ENCODE data around the gene RPTOR.

The RPTOR gene

DNA sequence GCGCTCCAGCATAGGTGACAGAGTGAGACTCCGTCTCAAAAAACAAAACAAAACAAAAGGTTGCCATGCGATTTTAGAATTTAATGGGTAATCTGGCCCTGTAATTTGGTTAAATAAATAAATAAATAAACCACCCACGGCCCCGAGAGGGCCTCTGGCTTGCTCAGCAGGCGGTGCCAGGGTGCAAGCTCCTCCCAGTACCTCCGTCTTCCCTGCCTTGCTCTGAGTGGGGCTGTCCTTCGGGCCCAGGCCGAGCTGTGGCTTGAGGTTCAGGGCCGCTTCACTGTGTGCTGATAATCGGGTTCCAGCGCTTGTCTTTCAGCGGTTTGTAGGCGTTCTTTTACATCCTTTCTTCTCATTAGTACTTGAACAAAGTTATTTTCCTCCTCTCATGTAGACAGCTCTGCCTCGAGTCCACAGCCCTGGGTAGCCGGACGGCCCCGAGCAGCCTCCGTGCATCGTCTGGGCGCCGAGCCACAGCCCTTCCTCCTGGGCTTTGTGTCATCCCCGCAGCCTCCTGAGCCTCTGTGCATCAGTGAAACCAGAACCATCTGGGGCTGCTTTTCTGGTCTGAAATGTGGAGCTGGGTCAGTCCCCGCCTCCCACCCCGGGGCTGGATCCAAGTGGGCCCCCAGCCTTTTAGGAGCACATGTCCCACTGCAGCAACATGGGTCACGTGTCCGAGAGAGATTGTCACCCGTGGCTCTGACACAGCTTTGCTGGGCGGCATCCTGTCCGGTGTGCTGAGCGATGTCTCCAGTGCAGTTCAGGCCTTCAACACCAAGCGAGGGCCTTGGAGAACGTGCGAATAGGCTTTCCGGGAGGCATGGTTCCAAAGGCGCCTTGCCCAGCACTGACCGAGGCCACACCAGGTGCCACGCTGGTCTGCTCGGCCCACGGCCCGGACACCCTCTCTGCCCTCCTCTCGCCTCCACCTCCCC lies 289.6 kb downstream of the RPTOR start:
- peak; percentile 92 for DNase-seq (ENCODE audit: low spot score)

DNA sequence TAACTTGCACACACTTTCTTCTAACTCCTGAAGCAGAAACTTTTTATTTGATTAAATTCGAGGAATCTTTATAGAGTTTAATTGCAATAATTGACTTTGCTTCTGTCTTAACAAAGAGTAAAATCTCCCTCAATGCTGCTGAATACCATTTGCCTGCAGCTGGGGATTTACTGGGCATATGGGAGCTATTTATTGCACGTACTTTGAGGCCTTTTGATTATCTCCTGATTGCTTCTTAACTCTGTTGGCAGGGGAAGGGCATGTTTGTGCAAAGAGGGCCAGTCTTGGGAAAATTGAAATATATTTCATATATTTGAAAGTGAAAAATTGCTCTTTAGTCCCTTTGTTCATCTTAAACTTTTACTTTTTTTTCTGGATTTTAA lies 290.2 kb downstream of the RPTOR start:
- no peak for DNase-seq (ENCODE audit: low spot score)

DNA sequence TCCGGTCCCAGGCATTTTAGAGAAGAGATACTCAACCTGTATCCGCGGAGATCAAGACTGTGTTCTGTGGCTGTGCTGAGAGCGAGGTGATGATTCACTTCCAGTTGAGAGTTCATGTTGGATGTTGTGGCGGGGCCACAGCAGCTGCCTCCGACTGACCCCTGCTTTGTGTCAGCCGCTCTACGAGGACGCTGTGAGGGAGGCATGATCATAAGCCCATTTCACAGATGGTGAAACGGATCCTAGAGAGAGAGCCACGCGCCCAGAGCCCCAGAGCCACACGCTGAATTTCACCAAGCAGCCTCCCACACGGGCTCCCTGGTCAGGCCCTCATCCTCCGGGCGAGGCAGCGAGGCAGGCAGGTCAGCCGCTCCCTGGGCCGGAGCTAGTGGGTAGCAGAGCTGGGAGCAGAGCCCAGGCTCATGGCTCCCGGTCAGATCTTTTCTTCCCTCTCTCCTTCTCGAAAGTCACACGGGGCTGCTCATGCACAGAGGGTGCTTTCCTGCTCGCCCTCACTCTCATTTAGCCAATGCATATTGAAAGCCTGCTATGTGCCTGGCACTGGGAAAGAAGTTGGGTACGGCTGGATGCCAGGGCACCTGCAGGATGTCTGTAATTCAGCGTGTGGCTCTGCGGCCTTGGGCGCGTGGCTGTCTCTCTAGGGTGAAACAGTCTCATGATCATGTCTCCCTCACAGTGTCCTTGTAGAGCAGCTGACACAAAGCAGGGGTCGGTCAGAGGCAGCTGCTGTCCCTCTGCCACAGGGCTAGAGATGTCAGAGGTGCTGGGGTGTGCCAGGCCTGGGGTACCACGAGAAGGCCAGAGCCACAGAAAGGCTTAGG lies 291.4 kb downstream of the RPTOR start:
- no peak for DNase-seq (ENCODE audit: low spot score)

DNA sequence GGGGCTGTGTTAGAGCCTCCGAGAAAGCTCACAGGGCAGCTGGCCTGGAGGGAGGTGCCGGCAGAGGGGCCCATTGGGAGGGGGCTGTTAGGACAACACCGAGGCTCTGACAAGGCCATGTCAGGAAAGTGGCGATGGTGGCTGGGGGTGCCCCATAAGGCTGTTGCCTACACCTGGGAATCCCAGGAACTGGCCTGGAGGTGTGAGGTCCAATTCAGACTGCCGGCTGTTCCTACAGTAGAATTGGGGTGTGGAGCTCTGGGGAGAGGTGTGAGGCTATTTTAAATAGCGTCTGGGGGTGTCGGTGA lies 292.0 kb downstream of the RPTOR start:
- DNase-seq (ENCODE audit: low spot score) = no peak

DNA sequence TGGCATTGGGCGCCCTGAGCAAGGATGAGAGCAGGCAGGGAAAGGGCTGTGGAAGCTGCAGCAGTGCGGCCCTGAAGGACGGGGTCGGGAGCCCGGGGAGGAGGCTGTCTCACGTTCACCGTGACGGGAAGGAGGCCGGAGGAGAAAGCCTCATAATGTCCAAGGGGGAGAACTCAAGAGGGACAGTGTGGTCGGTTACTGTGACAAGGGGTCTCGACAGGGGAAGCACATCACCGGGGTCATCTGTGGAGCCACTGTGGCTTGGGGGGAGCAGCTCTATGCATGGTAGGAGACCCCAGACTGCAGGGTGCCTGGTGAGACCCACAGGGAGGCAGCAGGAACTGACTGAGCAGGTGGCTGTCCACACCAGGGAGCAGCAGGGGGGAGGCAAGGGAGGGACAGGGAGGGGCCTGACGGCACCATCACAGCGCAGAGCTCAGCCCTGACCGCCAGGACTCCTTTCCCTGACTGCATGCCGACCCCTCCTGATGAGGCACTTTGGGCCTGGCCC lies 292.4 kb downstream of the RPTOR start:
- no peak for DNase-seq (ENCODE audit: low spot score)

DNA sequence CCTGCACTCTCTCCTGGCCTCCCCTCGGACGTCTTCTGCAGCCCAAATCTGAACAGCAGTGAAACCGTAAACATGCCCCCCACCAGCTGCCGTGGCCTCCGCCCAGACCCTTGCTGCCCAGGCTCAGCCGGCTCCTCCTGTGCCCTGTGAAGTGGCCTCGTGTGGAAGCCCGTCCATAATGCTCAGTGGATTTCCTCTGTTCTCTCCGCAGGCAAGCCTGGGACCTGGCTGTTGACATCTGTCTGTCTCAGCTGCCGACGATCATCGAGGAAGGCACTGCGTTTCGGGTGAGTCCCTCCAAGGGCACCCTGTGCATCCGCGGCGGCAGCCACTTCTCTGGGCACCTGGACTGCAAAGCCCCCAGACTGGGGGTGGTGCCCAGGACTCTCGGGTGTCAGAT lies 293.1 kb downstream of the RPTOR start:
- DNase-seq (ENCODE audit: low spot score) = no peak

DNA sequence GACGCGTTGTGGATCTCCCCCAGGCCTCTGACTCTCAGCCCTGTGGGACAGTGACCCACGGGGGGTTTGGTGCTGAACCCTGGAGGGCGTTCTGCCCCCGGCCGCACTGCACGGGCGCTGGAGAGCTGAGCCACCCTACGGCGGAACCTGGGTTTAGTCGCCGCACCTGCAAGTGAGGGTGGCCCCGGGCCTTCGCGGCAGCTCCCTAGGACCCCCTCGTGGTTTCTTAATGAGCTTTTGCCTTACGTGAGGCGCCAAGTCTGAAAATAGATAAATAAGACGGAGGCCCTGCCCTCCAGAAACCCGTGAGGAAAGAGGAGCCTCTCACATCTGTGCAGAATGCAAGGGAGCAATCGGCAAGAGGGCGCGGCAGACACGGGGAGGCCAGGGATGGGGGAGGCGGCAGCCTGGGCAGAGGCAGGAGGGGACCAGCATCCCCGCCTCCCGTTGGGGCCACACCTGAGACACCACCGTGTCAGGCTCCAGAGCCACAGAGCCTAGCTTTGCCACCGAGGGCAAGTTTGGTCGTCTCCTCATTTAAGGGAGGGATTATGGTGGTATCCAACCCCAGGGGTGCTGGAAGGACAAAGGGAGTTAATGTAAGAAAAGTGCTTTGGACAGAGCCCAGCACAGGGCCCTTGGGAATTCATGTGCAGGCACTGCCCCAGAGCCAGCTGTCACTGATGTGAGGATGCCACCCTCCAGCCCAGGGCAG lies 293.8 kb downstream of the RPTOR start:
- DNase-seq (ENCODE audit: low spot score) = no peak

DNA sequence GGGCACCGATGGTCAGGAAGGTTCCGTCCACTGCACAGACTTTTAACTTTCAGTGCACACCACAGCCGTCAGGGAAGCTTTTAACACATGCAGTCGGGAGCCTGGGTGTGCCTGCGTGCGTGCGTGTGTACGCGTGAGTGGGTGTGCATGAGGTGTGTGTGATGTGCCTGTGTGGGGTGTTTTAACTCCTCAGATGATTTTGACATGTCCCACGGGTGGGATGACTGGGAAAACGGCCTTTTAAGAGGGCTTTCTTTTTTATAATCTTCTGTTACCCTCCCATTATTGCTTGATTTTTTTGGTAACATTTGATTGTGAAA lies 294.3 kb downstream of the RPTOR start:
- DNase-seq (ENCODE audit: low spot score) = no peak

DNA sequence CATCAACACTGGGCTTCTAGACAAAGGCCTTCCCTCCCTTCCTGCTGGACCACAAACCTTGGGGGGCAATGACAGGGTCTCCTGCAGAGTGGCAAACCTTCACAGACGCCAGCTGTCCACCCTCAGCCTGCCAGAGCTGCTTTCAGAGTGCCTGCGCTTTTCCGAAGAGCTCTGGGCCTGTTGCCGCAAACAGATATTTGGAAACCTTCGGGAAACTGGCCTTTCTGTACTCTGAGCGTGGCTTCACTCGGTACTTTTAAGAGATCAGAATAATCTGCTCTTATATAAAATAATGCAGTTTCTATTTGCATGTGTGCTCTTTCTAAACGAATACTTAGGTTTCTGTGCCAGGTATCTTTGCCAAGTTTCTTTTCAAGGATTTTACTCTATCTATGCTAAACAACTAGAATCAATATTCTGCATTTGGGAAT lies 294.9 kb downstream of the RPTOR start:
- DNase-seq (ENCODE audit: low spot score) = no peak

DNA sequence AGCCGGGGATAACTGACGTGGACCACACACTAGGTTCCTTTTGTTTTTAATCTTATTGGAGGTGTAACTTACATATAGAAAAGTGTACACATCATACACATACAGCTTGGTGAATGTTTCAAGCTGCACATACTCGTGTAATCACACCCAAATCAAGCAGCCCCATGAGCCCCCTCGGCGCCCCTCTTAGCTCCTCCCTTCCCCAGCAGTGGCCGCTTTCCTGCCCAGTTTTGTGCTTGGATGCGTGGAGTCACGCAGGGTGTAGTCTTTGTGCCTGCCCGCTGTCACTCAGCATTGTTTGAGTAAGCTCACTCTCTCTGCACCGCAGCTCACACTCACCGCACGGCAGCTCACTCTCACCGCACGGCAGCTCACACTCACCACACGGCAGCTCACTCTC lies 295.3 kb downstream of the RPTOR start:
- no peak for DNase-seq (ENCODE audit: low spot score)

DNA sequence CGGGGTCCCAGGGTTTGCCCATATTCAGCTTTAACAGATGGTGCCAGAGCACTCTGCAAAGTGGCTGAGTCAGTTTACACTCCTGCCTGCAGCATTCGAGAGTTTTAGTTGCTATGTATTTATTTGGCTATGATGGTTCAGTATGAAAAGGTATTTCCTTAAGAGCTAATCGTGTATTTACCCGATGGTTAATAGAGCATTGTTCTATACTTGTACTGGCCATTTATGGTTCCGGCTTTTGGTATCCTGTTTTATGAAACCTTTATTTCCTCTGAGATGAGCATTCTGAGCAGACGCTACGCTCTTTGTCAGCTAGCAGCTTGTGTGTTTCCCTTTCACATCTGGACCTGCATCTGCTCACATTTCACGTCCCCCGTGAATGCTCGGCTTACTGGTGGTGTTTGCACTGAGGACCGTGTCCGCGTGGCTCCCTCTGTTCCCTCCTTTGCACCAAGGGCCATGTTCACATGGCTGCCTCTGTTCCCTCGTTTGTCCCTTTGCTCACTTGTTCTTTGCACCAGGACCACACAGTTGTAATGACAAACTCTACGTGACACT lies 297.9 kb downstream of the RPTOR start:
- DNase-seq (ENCODE audit: low spot score) = no peak

DNA sequence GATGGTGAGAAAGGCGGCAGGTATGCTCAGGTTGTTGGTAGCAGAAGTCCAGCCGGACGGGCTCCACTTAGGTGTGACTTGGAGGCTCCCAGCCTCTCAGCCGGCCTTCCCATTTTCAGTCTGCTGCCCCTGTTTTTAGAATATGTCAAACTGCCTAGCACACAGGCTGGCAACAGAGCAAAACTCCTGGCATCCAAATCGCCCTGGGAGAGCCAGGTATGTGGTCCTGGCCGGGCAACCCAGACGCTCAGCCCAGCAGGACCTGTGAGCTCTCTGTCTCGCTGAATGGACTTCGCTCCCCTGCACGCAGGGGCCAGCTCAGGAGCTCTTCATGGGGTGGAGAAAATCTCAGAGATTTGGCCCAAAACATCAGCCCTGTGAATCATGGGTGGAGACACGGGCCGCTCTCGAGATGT lies 299.1 kb downstream of the RPTOR start:
- DNase-seq (ENCODE audit: low spot score) = no peak

DNA sequence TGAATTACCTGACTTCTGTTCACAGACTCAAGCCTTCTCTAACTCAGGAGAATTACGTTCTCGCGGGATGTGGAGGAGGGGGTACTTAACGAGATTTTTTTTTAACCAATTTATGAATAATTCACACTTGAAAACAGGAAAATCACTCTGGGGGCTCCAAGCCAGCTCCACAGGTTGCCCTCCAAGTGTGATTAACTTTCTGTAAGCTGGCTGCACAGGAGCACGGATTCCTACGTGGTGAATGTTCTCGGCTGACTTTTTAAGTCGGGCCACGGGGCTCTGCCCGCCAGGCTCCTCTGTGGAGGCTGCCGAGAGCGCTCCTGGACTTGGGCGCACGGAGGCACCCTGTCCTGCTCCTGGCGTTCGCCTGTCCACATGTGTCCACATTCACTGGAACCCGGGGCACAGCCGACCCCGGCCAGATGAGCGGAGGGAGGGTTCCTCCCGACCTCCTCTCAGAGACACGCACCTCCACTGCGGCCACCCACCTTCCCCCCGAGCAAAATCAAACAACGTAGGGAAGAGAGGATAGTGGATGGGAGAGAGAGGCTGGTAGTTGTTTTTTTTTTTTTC lies 299.9 kb downstream of the RPTOR start:
- DNase-seq (ENCODE audit: low spot score) = no peak

DNA sequence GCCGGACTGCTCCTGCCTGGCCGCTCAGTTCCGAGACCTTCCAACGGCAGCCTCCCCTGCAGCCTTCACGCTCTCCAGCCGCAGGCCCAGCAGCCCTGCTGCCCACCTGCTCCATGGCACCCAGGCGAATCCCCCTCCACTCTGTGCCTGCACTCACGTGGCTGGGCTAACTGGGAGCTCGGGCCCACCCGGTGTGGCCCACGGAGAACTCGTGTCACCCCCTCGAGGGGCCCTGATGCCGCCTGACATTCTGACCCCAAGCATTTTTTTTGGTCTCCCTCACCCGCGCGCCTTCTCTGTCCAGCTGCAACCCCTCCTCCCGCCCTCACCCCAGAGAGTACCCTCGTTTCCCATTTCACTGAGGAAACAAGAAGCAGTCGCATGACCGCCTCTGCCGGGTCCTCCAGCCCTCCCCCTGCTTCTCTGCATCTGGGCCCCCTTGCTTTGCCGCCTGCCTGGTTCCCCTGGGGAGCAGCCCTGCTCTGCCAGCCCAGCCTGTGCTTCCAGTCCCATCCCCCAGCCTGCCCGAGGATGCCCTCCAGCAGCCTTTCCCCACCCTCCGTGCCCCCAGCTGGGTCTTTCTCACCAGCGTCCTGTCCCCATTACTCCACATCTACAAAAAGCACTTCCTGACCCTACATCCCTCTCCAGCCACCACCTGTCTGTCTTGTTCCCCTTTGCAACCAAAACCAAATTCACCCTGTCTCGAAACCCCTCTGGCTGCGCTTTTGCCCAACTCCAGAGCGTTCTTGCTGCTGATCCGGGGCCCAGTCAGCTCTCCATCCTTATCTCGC lies 300.6 kb downstream of the RPTOR start:
- no peak for DNase-seq (ENCODE audit: low spot score)

DNA sequence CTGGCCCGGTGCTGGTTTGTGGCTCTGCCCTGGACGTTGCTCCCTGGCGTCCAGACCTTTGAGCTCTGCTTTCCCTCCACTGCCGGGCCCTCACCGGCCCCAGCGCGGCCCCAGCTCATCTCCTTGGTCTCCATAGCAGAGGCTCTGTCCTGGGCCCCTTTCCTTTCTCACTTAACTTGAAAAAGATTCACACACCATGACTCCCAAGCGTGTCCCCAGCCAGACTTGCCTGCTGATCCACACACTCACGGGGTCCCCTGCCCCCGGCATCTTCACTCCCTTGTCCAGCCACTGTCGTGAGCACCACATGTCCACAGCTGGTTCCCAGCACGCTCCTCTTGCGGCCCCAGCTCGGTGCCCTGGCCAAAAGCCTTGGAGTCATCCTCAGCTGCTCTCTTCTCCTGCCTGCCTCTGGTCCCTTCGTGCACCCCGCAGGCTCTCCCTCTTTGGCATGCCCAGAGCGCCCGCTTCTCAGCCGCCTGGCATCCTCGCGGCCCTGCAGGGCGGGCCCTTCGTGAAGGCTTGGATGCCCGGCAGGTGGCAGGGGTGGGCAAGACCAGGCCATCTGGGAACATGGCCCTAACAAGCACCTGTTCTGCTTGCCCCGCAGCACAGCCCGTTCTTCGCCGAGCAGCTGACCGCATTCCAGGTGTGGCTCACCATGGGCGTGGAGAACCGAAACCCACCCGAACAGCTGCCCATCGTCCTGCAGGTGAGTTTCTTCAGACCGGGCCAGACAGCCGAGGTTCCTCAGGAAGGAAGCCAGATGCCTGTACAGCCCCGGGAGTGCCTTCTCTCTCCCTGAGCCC lies 301.4 kb downstream of the RPTOR start:
- no peak for DNase-seq (ENCODE audit: low spot score)

DNA sequence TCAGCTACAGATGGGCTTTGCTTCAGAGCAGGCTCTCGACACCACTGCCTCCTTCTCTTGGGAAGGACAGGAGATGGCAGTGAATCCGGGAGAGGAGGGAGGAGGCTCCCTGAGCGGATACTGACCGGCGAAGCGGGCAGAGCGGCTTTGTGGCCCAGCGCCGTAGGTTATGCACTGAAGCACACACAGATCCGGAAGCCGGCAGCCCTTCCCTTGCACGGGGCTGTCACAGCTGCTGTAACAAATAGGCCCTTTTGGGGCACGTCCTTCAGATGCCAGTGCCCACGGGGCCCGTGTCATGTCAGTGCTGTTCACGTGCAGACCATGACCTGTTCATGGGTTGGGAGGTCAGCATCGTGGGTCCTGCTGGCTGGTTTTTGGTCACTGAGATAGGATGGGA lies 302.3 kb downstream of the RPTOR start:
- no peak for DNase-seq (ENCODE audit: low spot score)

DNA sequence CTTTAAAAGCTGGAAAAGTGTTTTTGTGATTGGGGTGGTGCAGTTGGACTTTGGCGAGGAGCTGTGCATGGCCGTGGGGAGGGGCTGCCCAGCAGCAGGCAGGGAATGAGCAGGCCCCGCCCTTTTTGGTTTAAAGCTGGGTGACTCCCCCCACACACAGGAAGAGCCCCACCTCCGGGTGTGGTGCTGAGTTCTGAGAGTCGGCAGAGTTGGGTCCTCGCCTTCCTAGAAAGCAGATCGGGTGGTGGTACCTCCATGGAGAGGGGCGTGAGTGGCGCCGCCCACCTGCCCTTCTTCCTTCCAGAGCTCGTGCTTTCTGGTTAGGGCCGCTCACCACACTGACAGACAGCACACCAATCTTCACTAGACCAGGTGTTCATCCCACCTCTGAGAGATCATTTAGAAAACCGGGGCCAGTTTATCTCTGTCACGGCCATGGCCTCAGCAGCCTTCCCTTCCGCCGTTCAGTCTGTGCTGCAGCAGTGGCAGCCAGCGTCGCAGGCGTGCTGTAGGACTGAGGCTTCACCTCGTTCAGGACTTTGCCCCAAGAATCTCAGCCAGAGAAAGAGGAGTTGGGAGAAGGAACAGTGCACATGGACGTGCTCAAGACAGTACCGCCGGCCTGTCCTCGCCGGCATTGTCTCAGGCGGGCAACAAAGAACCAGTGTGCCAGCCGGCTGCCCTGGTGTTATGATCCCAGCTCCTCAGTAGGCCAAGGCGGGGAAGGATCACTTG lies 303.0 kb downstream of the RPTOR start:
- no peak for DNase-seq (ENCODE audit: low spot score)

DNA sequence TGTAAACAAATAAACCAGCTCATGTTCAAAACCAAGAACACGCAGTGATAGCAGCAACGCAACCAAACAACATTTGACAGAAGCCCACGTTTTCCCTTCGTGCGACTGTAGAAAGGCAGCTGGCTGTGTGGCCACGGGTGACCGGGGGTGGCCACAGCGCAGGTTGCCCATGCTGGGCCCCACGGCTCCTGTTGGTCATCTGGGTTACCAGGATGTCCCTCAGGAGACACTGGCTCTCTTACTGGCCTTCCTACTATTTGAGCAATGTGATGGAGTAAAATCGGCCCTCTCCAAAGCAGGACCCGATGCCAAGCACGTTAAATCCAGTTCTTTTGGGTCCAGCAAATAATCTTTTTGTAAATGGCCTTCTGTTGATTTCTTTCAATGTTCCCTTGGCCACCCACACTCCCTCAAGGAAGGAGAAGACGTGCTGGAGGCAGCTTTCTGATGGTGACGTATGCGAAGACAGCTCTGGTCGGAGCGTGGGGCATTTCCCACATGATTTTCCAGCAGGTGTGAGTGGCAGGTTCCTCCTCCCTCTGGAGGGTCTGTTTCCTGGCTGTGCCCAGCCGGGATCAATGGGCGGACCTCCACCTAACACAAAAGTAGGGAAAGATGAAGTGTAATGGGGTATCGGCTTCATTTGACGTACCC lies 303.9 kb downstream of the RPTOR start:
- no peak for DNase-seq (ENCODE audit: low spot score)

DNA sequence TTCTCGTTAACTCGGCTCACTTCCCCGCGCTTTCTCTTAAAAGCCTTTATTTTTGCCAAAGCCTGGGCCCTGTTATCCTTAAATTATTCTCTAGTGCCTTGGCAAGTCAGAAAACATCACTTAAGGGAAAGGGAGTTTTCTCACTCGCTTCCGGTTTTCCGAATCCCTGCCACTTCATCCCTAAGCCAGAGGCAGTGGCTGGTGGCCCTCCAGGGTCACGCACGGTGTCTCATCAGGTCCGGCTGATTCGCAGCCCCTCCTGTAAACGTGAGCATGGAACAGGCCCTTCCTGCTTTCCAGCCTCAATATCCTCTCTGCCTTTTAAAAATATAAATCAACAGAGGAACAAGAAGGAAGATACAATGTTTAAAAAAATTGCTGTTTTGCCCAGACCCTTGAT lies 304.5 kb downstream of the RPTOR start:
- no peak for DNase-seq (ENCODE audit: low spot score)
